ENCODE data around the gene BACH1.

BACH1 gene

GRCh38 chr21:29346281-29346680 is 47.6 kb downstream of the BACH1 start:
- TF ChIP-seq CTCF (IDR thresholded peaks at IDR 0.05) = no peak

- TF ChIP-seq CTCF (IDR thresholded peaks at IDR 0.05) = no peak
Observed at GRCh38 chr21:29346771-29347170, 48.0 kb downstream of the BACH1 start.

GRCh38 chr21:29347274-29347681 is 48.6 kb downstream of the BACH1 start:
- TF ChIP-seq CTCF (IDR thresholded peaks at IDR 0.05) = no peak

- TF ChIP-seq CTCF (IDR thresholded peaks at IDR 0.05) = no peak
Observed at GRCh38 chr21:29349702-29350101, 51.0 kb downstream of the BACH1 start.

- TF ChIP-seq CTCF (IDR thresholded peaks at IDR 0.05) = no peak
Observed at GRCh38 chr21:29350246-29350779, 51.6 kb downstream of the BACH1 start.

- TF ChIP-seq CTCF (IDR thresholded peaks at IDR 0.05) = no peak
Observed at GRCh38 chr21:29351691-29352090, 53.0 kb downstream of the BACH1 start.

GRCh38 chr21:29359718-29360117 is 61.0 kb downstream of the BACH1 start:
- no peak for TF ChIP-seq CTCF (IDR thresholded peaks at IDR 0.05)
